ENCODE data around the gene CCNG1.

GRCh38 chr5:163433271-163433670 is 4.1 kb upstream of the CCNG1 start:
- no peak for TF ChIP-seq CTCF (IDR thresholded peaks at IDR 0.05)
- no peak for TF ChIP-seq EP300 (IDR thresholded peaks at IDR 0.05)
- no peak for TF ChIP-seq POLR2A (IDR thresholded peaks at IDR 0.05)

Data from sigmoid colon (tissue), 4 donors.